Measurements from ENCODE around the gene MAP1LC3B2. TPM values are rescaled to one million over a fixed set of nuclear protein-coding genes. Genes with fewer than 3 reads are reported as not detected.

Gene MAP1LC3B2
- total and polyA plus RNA-seq, 2 of the 13 experiments (the other 11 are each of a cell fraction or from before 2014, with no cell fraction given): 0.60 to 2.2 TPM

DNA sequence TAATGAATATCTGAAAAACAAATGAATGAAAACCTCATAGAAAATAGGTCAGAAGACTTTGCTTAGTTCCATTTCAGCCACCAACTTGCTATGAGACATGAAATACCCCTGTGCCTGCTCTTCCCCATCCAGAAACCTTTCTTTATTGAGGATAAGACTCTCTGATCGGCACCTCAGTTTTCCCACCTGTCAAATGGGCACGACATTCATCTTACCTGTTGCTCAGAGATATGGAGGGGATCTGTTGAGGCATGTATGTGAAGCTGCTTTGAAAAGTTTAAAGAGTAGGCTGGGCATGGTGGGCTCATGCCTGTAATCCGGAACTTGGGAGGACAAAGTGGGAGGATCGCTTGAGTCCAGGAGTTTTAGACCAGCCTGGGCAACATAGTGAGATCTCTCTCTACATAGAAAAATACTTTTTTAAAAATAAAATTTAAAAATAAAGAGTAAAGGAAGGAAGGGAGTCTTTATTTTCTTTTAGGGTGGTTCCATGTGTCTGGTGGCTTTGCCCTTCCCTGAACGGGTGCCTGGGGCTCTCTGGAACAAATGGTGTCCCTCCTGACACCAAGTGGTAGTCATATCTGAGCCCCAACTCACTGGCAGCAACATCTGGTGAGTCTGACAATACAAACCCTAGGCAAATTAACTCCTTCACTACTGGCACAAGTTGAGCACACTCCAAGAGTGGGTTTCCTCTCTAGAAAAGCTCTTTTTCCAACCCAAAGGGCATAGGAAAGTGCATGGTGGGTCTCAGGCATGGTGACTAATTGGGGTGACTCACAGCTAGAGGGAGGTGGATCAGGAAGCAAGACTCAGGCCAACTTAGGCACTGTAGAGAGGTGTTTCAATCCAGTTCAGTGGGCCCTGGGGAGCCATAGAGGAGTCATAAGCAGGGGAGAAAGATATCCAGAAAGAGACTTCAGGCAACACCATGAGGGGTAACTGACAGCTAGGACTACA is 42.1 kb downstream of the MAP1LC3B2 start:
- H4K20me1 ChIP-seq (ENCODE audit: insufficient read depth, low read length): no peaks in the 10 kb centered on the region
- no peak for ATAC-seq
- H3K27me3 ChIP-seq (ENCODE audit: control insufficient read depth in 1 of 2, insufficient read depth in 2 of 2, low read length in 2 of 2): peaks cover 0 to 14% of the 10 kb centered on the region in 2 experiments; a peak in 1 of 5 replicates
- no TSS peak for BruUV-seq (replicated peaks)
- ChIA-PET CTCF (ENCODE audit: low intra/inter-chr PET ratio, low total read pairs) (no interaction called here), POLR2A (no interaction called here)
- H2AFZ ChIP-seq (ENCODE audit: low read length): no peak overlapping the region
- peaks cover 21% of the 10 kb centered on the region for H3K4me1 ChIP-seq (ENCODE audit: insufficient read depth, low read length)
- no peak overlapping the region for H3K4me2 ChIP-seq (ENCODE audit: low read depth, low read length)
- H3K9me3 ChIP-seq (ENCODE audit: low read length): no peaks in the 10 kb centered on the region
- no peak overlapping the region for H3K9ac ChIP-seq (ENCODE audit: insufficient read depth, low read depth, low read length)
- 67% methylated on average over 5 of the region's 5 CpGs for WGBS (ENCODE audit: low lambda C conversion rate)
- H3K36me3 ChIP-seq (replicated peaks in 1 of 2; ENCODE audit: control insufficient read depth in 1 of 2, insufficient read depth in 2 of 2, low read length in 2 of 2): no peaks in the 10 kb centered on the region
- FAIRE-seq: no peak
- TF ChIP-seq ZNF629 (CRISPR knock-in tag; conservative IDR thresholded peaks at IDR 0.05): peak; percentile 76
- no peak for TF ChIP-seq KLF13 (CRISPR knock-in tag; IDR thresholded peaks at IDR 0.05)
- H3K79me2 ChIP-seq (ENCODE audit: insufficient read depth, low read length): no peaks in the 10 kb centered on the region
- intact Hi-C loops (cut with micrococcal nuclease; ENCODE audit: unreplicated experiment) (no loop called here), in situ Hi-C loops (cut with HindIII; ENCODE audit: extremely low pct_ligation_motif_present, low pct_unique_long_range_greater_than_20kb) (no loop called here)
- no peak for DNase-seq (ENCODE audit: low spot score)
- no peak overlapping the region for H3K4me3 ChIP-seq (replicated peaks in 1 of 3; ENCODE audit: insufficient read depth in 1 of 3, low read depth in 2 of 3, low read length in 3 of 3)
- no peak overlapping the region for H3K27ac ChIP-seq (ENCODE audit: extremely low read length, insufficient read depth, low read length)

GRCh38 chr12:116601933-116602810 is 43.0 kb downstream of the MAP1LC3B2 start:
- no peak for DNase-seq (ENCODE audit: low spot score)
- no peaks in the 10 kb centered on the region for H3K9me3 ChIP-seq (ENCODE audit: low read length)
- peaks cover 0 to 14% of the 10 kb centered on the region in 2 experiments; a peak in 1 of 5 replicates for H3K27me3 ChIP-seq (ENCODE audit: control insufficient read depth in 1 of 2, insufficient read depth in 2 of 2, low read length in 2 of 2)
- H3K9ac ChIP-seq (ENCODE audit: insufficient read depth, low read depth, low read length): no peak overlapping the region
- intact Hi-C loops (cut with micrococcal nuclease; ENCODE audit: unreplicated experiment) (no loop called here), in situ Hi-C loops (cut with HindIII; ENCODE audit: extremely low pct_ligation_motif_present, low pct_unique_long_range_greater_than_20kb) (no loop called here)
- H3K27ac ChIP-seq (ENCODE audit: extremely low read length, insufficient read depth, low read length): no peak overlapping the region
- ChIA-PET CTCF (ENCODE audit: low intra/inter-chr PET ratio, low total read pairs) (no interaction called here), POLR2A (no interaction called here)
- H2AFZ ChIP-seq (ENCODE audit: low read length): no peak overlapping the region
- no peaks in the 10 kb centered on the region for H3K79me2 ChIP-seq (ENCODE audit: insufficient read depth, low read length)
- ATAC-seq: no peak
- no peaks in the 10 kb centered on the region for H3K36me3 ChIP-seq (replicated peaks in 1 of 2; ENCODE audit: control insufficient read depth in 1 of 2, insufficient read depth in 2 of 2, low read length in 2 of 2)
- no peak overlapping the region for H3K4me3 ChIP-seq (replicated peaks in 1 of 3; ENCODE audit: insufficient read depth in 1 of 3, low read depth in 2 of 3, low read length in 3 of 3)
- H3K4me2 ChIP-seq (ENCODE audit: low read depth, low read length): no peak overlapping the region
- peaks cover 21% of the 10 kb centered on the region for H3K4me1 ChIP-seq (ENCODE audit: insufficient read depth, low read length)
- no peak for FAIRE-seq
- BruUV-seq (replicated peaks): no TSS peak
- WGBS (ENCODE audit: low lambda C conversion rate): 23% methylated on average over 7 of the region's 7 CpGs
- no peaks in the 10 kb centered on the region for H4K20me1 ChIP-seq (ENCODE audit: insufficient read depth, low read length)
- TF ChIP-seq, protein P1, sequence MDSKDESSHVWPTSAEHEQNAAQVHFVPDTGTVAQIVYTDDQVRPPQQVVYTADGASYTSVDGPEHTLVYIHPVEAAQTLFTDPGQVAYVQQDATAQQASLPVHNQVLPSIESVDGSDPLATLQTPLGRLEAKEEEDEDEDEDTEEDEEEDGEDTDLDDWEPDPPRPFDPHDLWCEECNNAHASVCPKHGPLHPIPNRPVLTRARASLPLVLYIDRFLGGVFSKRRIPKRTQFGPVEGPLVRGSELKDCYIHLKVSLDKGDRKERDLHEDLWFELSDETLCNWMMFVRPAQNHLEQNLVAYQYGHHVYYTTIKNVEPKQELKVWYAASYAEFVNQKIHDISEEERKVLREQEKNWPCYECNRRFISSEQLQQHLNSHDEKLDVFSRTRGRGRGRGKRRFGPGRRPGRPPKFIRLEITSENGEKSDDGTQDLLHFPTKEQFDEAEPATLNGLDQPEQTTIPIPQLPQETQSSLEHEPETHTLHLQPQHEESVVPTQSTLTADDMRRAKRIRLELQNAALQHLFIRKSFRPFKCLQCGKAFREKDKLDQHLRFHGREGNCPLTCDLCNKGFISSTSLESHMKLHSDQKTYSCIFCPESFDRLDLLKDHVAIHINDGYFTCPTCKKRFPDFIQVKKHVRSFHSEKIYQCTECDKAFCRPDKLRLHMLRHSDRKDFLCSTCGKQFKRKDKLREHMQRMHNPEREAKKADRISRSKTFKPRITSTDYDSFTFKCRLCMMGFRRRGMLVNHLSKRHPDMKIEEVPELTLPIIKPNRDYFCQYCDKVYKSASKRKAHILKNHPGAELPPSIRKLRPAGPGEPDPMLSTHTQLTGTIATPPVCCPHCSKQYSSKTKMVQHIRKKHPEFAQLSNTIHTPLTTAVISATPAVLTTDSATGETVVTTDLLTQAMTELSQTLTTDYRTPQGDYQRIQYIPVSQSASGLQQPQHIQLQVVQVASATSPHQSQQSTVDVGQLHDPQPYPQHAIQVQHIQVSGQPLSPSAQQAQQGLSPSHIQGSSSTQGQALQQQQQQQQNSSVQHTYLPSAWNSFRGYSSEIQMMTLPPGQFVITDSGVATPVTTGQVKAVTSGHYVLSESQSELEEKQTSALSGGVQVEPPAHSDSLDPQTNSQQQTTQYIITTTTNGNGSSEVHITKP (CRISPR knock-in tag; IDR thresholded peaks at IDR 0.05; ENCODE audit: low read depth): no peak
- no peak for TF ChIP-seq ZNF740 (CRISPR knock-in tag; IDR thresholded peaks at IDR 0.05)
- TF ChIP-seq CEBPB (IDR thresholded peaks at IDR 0.05; ENCODE audit: borderline replicate concordance, low read depth, low read length): peak; percentile 72; the same call in 1 of the 2 replicates
- no peak for TF ChIP-seq NFYC (CRISPR knock-in tag; IDR thresholded peaks at IDR 0.05)
- peak; percentile 44 to 45; a peak in 3 of 4 replicates for TF ChIP-seq MAFK (conservative IDR thresholded peaks at IDR 0.05 in 1 of 2, IDR thresholded peaks at IDR 0.05 in 1 of 2; ENCODE audit: low read length in 2 of 2)
